ENCODE data around the gene EEF2.
A peak's percentile ranks its signal among the peaks of the same experiment; 100 is the strongest.

The EEF2 gene

DNA sequence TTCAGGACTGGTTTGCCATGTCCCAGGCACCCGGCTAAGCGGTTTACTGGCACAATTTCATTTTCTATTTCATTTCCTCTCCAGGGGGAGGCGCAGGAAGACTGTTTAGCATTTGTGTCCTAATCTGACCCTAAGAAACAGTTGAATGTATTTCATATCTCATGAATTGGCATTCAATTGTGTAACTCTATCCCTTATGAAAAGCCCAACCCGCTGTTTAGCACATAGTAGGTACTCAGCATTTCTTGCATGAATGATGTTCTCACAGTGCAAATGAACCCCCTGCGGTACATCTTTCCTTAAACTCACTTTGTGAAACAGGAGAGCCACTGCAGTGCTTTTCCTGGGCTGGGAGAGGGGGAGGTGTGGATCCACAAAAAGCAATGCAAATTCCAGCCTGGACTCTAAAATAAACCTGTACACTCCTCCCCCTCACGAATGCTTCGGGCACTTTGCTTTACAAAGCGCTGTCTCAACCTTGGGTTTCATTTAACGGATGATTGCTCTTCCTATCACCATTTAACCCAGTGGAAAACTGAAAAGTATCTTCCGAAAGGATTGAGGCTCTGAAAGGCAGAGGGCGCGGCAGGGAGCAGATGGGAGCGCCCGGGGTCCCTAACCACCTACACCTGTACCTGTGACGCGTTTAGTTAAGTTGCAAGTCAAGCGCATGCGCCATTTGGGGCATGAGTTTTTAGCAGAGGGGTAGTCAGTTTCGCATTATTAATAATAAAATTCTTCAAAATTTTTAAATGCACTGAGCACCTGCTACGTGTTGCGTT, 1.2 kb upstream of the EEF2 start:
- H3K27ac ChIP-seq = peak overlapping the region; percentile 98
- TF ChIP-seq ZFX (IDR thresholded peaks at IDR 0.05) = no peak
- TF ChIP-seq, protein P1, sequence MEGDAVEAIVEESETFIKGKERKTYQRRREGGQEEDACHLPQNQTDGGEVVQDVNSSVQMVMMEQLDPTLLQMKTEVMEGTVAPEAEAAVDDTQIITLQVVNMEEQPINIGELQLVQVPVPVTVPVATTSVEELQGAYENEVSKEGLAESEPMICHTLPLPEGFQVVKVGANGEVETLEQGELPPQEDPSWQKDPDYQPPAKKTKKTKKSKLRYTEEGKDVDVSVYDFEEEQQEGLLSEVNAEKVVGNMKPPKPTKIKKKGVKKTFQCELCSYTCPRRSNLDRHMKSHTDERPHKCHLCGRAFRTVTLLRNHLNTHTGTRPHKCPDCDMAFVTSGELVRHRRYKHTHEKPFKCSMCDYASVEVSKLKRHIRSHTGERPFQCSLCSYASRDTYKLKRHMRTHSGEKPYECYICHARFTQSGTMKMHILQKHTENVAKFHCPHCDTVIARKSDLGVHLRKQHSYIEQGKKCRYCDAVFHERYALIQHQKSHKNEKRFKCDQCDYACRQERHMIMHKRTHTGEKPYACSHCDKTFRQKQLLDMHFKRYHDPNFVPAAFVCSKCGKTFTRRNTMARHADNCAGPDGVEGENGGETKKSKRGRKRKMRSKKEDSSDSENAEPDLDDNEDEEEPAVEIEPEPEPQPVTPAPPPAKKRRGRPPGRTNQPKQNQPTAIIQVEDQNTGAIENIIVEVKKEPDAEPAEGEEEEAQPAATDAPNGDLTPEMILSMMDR (conservative IDR thresholded peaks at IDR 0.05) = peak; percentile 83

DNA sequence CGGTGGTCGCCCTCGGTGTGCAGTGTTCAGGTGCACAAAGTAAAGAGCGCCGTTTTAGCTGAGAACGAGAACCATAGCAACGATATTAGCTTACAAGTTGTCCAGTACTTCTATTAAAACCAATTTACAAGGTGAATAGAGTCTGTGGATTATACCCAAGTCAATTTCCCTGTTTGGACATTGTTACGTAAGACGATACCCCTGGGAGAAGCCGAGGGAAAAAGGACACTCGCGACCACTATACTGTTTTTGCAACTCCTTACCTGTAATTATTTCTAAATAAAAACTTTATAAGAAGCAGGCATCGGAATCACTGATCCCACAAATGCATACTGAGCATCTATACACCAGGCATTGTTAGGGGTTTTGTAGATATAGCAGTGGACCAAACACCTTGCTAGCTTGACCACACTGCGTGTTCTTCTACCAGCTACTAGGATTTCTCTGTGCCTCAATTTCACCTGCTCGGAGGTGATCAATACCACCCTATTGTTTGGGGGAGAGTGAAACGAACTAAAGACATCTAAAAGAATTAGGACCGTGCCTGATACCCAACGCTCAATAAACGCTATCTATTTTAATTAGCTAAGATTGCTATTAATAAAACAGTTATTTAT, 488 bp upstream of the EEF2 start:
- TF ChIP-seq ZFX (IDR thresholded peaks at IDR 0.05) = no peak
- TF ChIP-seq, protein P1 (conservative IDR thresholded peaks at IDR 0.05) = no peak
- H3K27ac ChIP-seq = peak overlapping the region; percentile 98

DNA sequence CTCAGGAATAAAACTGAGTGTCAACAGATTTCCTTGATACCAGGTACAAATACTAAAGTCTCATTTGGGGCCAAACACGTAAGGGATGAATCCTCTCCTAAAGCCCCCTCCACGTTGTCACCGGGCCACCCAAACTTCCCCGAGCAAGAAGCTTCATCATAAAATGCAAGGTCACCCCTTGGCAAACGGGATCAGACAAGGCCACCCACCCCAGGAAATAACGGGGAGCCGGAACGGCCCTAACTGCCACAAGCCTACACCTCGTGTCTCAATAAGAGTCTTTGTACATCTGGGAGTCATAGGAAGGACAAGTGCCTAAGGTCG, 717 bp downstream of the EEF2 start:
- TF ChIP-seq, protein P1 (conservative IDR thresholded peaks at IDR 0.05) = no peak
- no peak for TF ChIP-seq ZFX (IDR thresholded peaks at IDR 0.05)
- peak overlapping the region; percentile 98 for H3K27ac ChIP-seq

DNA sequence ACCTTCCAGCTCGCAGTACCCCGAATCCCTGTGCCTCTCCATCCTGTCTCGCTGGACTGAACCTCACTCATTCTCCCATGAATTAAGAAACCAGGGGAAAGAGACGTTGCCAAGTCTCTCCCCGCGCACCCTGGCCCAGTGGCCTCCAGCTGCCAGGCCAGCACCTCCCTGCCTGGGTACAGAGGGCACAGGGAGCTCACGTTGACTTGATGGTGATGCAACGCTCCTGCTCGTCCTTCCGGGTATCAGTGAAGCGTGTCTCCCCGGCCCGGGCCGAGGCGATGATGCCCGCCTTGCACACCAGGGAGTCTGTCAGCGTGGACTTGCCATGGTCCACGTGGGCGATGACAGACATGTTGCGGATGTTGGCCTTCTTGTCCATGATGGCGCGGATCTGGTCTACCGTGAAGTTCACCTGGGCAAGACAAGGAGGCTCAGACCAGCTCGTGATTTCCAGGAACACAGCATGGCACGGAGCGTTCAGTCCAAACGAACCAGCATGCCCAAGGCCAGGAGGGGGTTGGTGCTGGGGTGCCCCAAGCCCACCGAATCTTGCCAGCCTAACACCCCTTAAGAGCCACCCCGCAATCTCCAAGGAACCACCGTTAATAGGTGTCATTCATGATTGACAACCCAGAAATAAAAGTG, 1.2 kb downstream of the EEF2 start:
- peak overlapping the region; percentile 98 for H3K27ac ChIP-seq
- TF ChIP-seq, protein P1 (conservative IDR thresholded peaks at IDR 0.05) = no peak
- no peak for TF ChIP-seq ZFX (IDR thresholded peaks at IDR 0.05)

DNA sequence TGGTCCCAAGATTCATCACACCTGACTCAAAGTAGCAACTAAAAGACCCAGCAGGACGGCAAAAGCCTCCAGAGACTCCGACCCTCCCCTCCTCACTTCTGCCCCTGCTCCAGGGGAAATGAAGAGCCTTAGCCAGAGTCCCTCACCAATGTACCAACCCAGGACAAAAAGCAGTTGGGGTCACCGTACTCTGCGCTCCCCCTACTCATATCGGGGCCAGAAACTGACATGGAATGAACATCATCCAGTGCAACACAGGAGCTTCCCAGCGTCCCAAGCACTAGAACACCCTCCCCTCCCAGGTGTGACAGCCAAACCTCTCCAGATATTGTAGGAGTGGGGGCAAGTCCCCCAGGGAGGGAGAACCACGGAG, 1.7 kb downstream of the EEF2 start:
- TF ChIP-seq, protein P1 (conservative IDR thresholded peaks at IDR 0.05) = no peak
- TF ChIP-seq ZFX (IDR thresholded peaks at IDR 0.05) = no peak
- peak overlapping the region; percentile 98 for H3K27ac ChIP-seq

DNA sequence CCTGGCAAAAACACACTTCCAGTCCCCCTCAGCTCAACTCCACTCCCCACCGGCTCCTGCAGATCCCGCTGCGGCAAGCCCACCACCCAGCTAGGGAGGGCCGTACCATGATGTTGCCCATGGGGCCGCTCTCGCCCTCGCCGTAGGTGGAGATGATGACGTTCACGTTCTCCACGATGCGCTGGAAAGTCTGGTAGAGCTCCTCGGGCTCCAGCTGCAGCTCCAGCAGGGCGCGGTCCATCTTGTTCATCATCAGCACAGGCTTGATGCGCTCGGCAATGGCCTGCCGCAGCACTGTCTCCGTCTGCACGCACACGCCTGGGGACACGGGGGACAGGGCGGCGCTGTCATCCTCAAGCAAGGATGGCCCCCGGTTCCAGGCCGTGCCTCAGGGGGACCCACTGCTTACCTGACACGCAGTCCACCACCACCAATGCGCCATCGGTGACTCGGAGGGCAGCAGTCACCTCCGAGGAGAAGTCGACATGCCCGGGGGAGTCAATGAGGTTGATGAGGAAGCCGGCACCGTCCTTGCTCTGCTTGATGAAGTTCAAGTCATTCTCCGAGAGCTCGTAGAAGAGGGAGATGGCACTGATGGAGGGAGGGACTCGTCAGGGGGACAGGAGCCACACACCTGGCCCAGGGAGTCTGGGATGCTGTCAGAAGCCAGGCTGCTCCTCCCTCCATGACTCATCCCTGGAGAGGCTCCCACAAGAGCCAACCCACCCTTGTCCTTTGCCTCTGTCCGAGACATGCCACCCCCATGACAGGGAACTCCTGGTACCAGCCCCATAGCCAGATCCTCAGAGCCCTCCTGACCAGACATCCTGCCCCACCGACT, 2.3 kb downstream of the EEF2 start:
- peak overlapping the region; percentile 98 for H3K27ac ChIP-seq
- TF ChIP-seq ZFX (IDR thresholded peaks at IDR 0.05) = no peak
- TF ChIP-seq, protein P1 (conservative IDR thresholded peaks at IDR 0.05) = no peak
